Ovary (tissue), 9 donors: ENCODE results near the gene EVA1B. TPM values are rescaled to one million over a fixed set of nuclear protein-coding genes. Genes with fewer than 3 reads are reported as not detected.

Experiments
- DNase-seq, 5 donors: peaks; one replicate each; pipeline ENCODE4 v3.0.0-alpha.2; 2019 to 2020
- H3K27ac ChIP-seq, 2 donors: fragments of 200-600 bp; one replicate each; pipeline versions ENCODE4 v1.5.1 to v1.8.0; 2019 to 2022
- H3K27me3 ChIP-seq: fragments of 200-600 bp; one replicate; pipeline ENCODE4 v1.8.0; 2022
- H3K36me3 ChIP-seq: fragments of 200-600 bp; sonication (generic); one replicate; pipeline ENCODE4 v1.5.1; 2019
- H3K4me1 ChIP-seq: one replicate; pipeline ENCODE4 v1.8.1; 2013; ENCODE audit warnings: mild to moderate bottlenecking, moderate library complexity; ENCODE audit not compliant: insufficient read depth
- H3K4me3 ChIP-seq: fragments of 200-600 bp; sonication (generic); one replicate; pipeline ENCODE4 v1.5.1; 2017
- H3K9me3 ChIP-seq, 2 donors: fragments of 200-600 bp in 1 of 2; sonication (generic) in 1 of 2; one replicate each; pipeline versions ENCODE4 v1.5.1 to v1.8.1; 2013 to 2019; ENCODE audit warnings: mild to moderate bottlenecking in 1 of 2, moderate library complexity in 1 of 2
- CTCF ChIP-seq, 3 donors: fragments of 450-650 bp in 2 of 3; fragments of 200-600 bp in 1 of 3; IDR thresholded peaks; one replicate each; pipeline versions ENCODE4 v1.5.1 to v1.8.0; 2016 to 2022; ENCODE audit warnings: antibody characterized with exemption in 3 of 3, mild to moderate bottlenecking in 1 of 3
- EP300 ChIP-seq: sonication (generic); formaldehyde crosslinking; IDR thresholded peaks from one replicate; pipeline ENCODE4 v1.6.1; 2017; ENCODE audit warnings: antibody characterized with exemption
- POLR2A ChIP-seq: fragments of 450-650 bp; IDR thresholded peaks from one replicate; pipeline ENCODE4 v1.6.1; 2017; ENCODE audit warnings: antibody characterized with exemption, mild to moderate bottlenecking, moderate library complexity
- WGBS, 3 donors: extraction: QIAGEN DNeasy Blood & Tissue Kit in 1 of 3; methylation state at CpG; one replicate each; pipeline versions ENCODE4 v1.1.5 to v1.1.7; 2013 to 2017; 5-methylcytosine and 5-hydroxymethylcytosine counted together
- intact Hi-C, 4 donors: fragments of 100-400 bp; cut with DNase I; formaldehyde crosslinking; loops; one replicate each; pipeline versions ENCODE4 v1.11.0 to v1.15.1; 2022 to 2023
- polyA plus RNA-seq, 2 donors: library from polyadenylated mRNA; stranded (reverse); fragments of 200-250 nt in 1 of 2; fragments of 350-450 nt in 1 of 2; fragmentation: Illumina TruSeq in 1 of 2; extraction: RNeasy Lipid Tissue Mini Kit (QIAGEN cat#74804) in 1 of 2; gene quantifications; one replicate each; pipeline ENCODE4 v1.2.3, GENCODE V29; 2013 to 2014
- total RNA-seq, 7 donors: library from RNA; depleted of rRNA in 2 of 7; stranded (reverse); fragments of >200 nt in 2 of 7; fragmentation: NEBNext Ultra II Directional in 3 of 7; extraction: Animal tissue kit (Norgen Biotek cat#: 25700) in 3 of 7; gene quantifications; one replicate each; pipeline versions ENCODE4 v1.1.0 to v1.2.4, GENCODE V29; 2016 to 2023
- donor health status: DM: no; HTN: no; CAD: no; lungs with moderate emphysema.
- donor health status: DM: no; HTN: no; CAD: no.
- donor health status: Bipolar disorder and iron deficiency.
- donor health status: DM: yes; HTN: yes; CAD: no.
- donor health status: DM: no; HTN: no; CAD: no.
- donor health status: DM: yes; HTN: yes; CAD: no.

EVA1B gene
- total and polyA plus RNA-seq, 9 donors, result 39.9 to 113 (median 55.4) TPM; not detected in 1

GRCh38 chr1:36286802-36287201 lies 36.6 kb downstream of the EVA1B start:
- H3K4me1 ChIP-seq, result no peaks in the 10 kb centered on the region
- TF ChIP-seq EP300, result no peak
- no peak for TF ChIP-seq POLR2A
- no peak for TF ChIP-seq CTCF (IDR thresholded peaks at IDR 0.05)
- no peaks in the 10 kb centered on the region for H3K9me3 ChIP-seq
- H3K27ac ChIP-seq, result no peak overlapping the region
- no peak for DNase-seq
- intact Hi-C loops, result loop anchor here (5.0 to 10.0 kb wide), 6 partner anchors 52 to 190 kb away; partner anchors contain the start of genes MAP7D1 (in 3 of the 4) and THRAP3 (in 1 of the 4)
- H3K36me3 ChIP-seq, result no peaks in the 10 kb centered on the region
- no peak overlapping the region for H3K4me3 ChIP-seq
- H3K27me3 ChIP-seq, result no peaks in the 10 kb centered on the region
- WGBS, 3 donors, result 84 to 89% (median 87%) methylated on average over 13 of the region's 13 CpGs

- TF ChIP-seq CTCF (IDR thresholded peaks at IDR 0.05), result peak; percentile 50 to 89 (median 74)
- no peak for TF ChIP-seq EP300
- Histone ChIP-seq H3K27me3 (no peaks in the 10 kb centered on the region), H3K36me3 (no peaks in the 10 kb centered on the region), H3K9me3 (no peaks in the 10 kb centered on the region), H3K4me3 (no peak overlapping the region), H3K4me1 (no peaks in the 10 kb centered on the region), H3K27ac (no peak overlapping the region)
- intact Hi-C loops, result loop anchor here (5.0 to 10.0 kb wide), 6 partner anchors 51 to 188 kb away; partner anchors contain the start of genes MAP7D1 (in 3 of the 4) and THRAP3 (in 1 of the 4)
- WGBS, 3 donors, result 35 to 44% (median 37%) methylated on average over 7 of the region's 7 CpGs
- peak in 4 of 5 donors; percentile 42 to 79 (median 66) for DNase-seq
These were observed 37.9 kb downstream of the EVA1B start for GRCh38 chr1:36285443-36286101.

GRCh38 chr1:36284517-36284916 lies 38.9 kb downstream of the EVA1B start:
- no peak for DNase-seq
- Histone ChIP-seq H3K27me3 (no peaks in the 10 kb centered on the region), H3K4me3 (no peak overlapping the region), H3K27ac (no peak overlapping the region), H3K4me1 (peaks cover 2% of the 10 kb centered on the region), H3K36me3 (no peaks in the 10 kb centered on the region), H3K9me3 (no peaks in the 10 kb centered on the region)
- intact Hi-C loops, result loop anchor here in 3 of 4 donors (10.0 kb wide), 4 partner anchors 50 to 130 kb away; partner anchors contain the start of genes MAP7D1 (in 2 of the 3) and THRAP3 (in 1 of the 3)
- 29 to 52% (median 29%) methylated on average over 1 of the region's 1 CpG for WGBS, 3 donors
- TF ChIP-seq EP300, result no peak
- TF ChIP-seq POLR2A, result no peak
- no peak for TF ChIP-seq CTCF (IDR thresholded peaks at IDR 0.05)

GRCh38 chr1:36284061-36284460 lies 39.4 kb downstream of the EVA1B start:
- H3K4me3 ChIP-seq, result no peak overlapping the region
- WGBS, 3 donors, result 9 to 10% (median 9%) methylated on average over 1 of the region's 1 CpG
- H3K4me1 ChIP-seq, result peaks cover 2% of the 10 kb centered on the region
- no peaks in the 10 kb centered on the region for H3K9me3 ChIP-seq
- no peaks in the 10 kb centered on the region for H3K36me3 ChIP-seq
- H3K27me3 ChIP-seq, result no peaks in the 10 kb centered on the region
- DNase-seq, result no peak
- no peak overlapping the region for H3K27ac ChIP-seq
- TF ChIP-seq POLR2A (no peak), EP300 (no peak), CTCF (IDR thresholded peaks at IDR 0.05) (no peak)
- intact Hi-C loops, result loop anchor here in 3 of 4 donors (10.0 kb wide), 4 partner anchors 49 to 129 kb away; partner anchors contain the start of genes MAP7D1 (in 2 of the 3) and THRAP3 (in 1 of the 3)
